HG03039 (cell line): ENCODE data around the gene MCTP1.

Experiments
- ATAC-seq: cut with Tn5 transposase; IDR thresholded peaks from one replicate; pipeline ENCODE4 v1.9.1; 2021; ENCODE audit warnings: mild to moderate bottlenecking, moderate library complexity; ENCODE audit not compliant: unreplicated experiment

The MCTP1 gene

DNA sequence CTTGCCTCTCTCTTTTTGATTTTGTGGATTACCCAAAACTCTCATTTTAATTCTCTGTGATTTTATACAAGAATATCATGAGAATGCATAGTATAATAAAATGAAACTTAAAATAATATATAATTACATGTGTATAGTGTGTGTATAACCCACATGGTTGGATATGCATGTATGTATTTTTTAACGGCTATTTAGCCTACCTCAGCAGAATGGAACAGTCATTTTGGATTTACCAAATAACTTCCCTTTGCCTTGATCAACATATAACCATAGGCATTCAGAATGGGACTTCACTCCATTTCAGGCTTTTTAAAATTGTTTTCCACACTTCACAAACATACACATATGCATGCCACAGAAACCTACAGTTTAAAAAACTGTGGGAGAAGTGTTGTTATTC is 505.2 kb downstream of the MCTP1 start:
- ATAC-seq: no peak

- ATAC-seq: no peak
Observed at GRCh38 chr5:94778732-94779131, 506.2 kb downstream of the MCTP1 start.

- ATAC-seq: no peak
Observed at GRCh38 chr5:94778299-94778698, 506.6 kb downstream of the MCTP1 start.

- ATAC-seq: no peak
Observed at GRCh38 chr5:94777056-94777880, 507.6 kb downstream of the MCTP1 start.

GRCh38 chr5:94776167-94776566 is 508.7 kb downstream of the MCTP1 start:
- ATAC-seq: no peak

- no peak for ATAC-seq
Observed at GRCh38 chr5:94775088-94775487, 509.8 kb downstream of the MCTP1 start.

- no peak for ATAC-seq
Observed at GRCh38 chr5:94771742-94772141, 513.2 kb downstream of the MCTP1 start.

DNA sequence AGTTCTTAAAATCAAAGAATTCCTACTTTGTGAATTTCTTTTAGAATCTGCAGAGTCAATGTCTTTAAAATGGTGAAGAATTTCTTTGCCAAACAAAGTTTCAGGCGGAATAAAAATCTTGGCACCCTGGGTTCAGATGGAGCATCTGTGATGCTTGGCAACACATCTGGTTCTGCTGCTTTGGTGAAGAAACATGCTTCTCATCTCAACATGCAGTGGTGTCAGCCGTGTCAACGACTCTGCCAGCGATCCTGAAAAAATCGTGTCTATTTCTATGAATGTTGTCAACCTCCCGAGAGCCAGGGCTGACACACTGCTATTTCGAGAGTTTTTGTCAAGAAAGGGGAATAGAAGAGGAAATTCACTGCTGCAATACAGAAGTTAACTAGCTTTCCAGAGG is 514.9 kb downstream of the MCTP1 start:
- ATAC-seq: no peak

DNA sequence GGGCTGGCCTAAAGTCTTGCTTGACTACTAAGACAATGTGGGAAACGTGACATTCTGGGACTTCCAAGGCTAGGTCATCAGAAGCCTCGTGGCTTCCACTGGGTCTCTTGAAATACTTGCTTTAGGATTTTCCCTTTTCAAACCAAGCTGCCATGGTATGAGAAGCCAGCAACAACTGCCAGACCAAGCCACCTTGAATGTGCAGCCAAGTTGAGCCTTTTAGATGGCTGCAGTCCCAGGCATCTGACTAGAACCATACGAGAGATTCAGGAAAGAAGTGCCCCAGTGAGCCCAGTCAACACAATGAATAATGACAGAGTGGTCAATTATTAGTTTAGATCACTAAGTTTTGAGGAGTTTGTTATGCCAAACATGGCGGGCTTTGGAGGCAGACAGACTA is 523.1 kb downstream of the MCTP1 start:
- ATAC-seq: no peak

- ATAC-seq: no peak
Observed at GRCh38 chr5:94761055-94761454, 523.8 kb downstream of the MCTP1 start.

DNA sequence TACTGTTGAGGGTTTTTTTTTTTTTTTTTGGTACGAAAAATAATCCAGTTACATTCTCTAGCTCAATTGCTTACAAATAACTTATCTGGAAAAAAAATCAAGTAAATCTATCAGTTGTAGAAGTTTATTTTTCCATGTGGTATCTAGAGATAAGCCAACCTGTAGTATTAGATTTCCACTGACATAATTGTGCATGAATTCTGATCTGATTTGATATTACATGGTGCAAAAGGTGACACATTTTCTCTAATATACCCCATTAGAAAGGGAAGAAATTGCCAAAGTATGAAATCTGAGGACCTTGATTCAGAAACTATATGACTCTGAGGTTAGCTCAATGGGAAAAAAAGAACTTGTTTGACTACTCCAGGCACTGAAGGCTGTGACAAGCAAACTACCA is 524.9 kb downstream of the MCTP1 start:
- ATAC-seq: no peak

- ATAC-seq: no peak
Observed at GRCh38 chr5:94759022-94759421, 525.9 kb downstream of the MCTP1 start.

- ATAC-seq: no peak
Observed at GRCh38 chr5:94754824-94755223, 530.1 kb downstream of the MCTP1 start.

DNA sequence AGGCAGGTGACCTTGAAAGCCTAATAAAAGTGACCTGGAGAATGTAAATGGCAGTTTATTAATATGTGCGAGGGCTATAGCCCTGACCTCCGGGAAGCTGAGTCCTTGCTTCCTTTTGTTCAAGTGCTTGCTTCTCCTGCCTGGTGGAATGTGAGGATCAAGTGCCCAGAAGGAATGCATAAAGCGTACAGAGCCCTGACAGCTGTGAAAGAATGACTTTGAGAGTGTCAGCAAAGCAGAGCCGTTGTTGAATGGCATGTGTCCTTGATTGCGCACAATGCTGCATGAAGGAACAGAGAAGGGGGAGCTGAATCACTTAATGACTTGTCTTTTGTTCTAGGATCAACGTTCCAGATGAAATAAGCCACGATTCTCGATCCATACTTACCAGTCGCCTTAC is 533.4 kb downstream of the MCTP1 start:
- no peak for ATAC-seq

DNA sequence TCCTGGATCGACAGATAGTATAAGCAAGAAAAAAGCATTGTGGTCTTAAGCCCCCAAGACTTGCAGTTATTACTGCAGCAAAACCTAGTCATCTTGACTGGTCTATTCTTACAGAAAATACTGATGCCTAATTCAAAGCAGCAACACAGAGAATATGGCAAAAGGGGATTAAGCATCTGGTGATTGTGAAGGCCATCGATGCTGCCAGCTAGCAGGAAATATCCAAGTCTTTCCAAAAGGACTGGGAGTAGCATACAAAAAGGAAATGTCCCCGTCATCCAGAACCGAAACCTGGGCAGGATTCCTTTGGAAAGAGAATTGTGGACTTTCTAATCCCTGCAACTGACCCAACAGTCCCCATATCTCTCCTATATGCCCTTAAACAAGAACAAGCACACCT is 534.2 kb downstream of the MCTP1 start:
- no peak for ATAC-seq

- ATAC-seq: no peak
Observed at GRCh38 chr5:94749042-94749441, 535.9 kb downstream of the MCTP1 start.

GRCh38 chr5:94748212-94748611 is 536.7 kb downstream of the MCTP1 start:
- ATAC-seq: no peak

DNA sequence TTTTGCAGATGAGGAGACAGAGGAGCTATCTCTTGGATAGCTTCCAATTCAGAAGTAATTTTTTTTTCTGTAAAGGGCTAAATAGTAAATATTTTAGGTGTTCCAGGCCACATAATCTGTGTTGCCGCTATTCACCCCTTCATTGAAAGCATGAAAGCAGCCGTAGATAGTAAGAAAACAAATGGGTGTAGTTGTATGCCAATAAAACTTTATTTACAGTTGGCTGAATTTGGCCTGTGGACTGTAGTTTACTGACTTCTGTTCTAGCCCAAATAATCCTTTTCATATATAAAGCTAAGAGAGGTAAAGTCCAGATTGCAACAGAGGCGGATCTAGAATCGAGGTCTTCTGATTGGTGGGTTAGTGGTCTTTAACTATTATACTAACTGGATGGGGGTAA is 537.5 kb downstream of the MCTP1 start:
- no peak for ATAC-seq

- peak; percentile 41 for ATAC-seq
Observed at GRCh38 chr5:94746731-94747124, 538.2 kb downstream of the MCTP1 start.

DNA sequence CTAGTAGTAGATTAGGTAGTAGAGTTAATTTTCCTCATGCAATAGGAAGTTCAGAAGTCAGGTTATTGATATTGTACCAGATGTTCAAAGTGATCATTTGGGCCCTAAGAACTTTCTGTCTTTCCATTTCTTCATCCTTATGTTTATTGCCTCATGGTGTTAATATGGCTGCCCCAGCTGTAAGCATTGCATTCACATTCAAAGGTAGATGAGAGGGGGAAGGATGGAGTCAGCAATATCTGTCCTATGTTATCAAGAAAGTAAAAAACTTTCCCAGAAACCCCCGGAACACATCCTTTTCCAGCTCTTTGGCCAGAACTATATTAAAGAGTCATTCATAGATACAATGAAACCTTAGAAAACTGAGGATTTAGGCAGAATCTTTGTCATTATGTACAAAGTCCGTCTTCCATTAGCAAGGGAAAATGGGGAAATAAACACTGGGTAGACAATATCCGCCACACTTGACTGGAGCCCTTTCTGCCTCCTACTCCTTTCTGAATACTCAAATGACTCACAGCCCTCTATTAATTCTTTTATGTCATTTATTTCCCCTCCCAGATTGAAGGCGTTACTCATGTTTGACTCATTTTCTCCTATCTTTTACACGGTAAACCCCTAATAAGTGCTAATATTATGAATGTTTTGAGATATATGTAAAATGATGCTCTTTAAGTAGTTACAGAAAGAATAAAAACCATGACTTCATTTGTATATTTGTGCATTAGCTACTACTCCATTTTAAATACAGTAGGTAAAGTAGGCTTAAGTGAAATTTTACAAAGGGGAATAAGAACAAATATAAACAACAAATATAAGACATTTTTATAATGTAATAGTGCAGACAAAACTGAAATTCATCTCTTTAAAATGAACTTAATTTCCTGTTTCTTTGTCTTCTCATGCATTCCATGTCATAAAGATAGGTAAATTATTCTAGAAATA is 538.8 kb downstream of the MCTP1 start:
- ATAC-seq: peak; percentile 80

DNA sequence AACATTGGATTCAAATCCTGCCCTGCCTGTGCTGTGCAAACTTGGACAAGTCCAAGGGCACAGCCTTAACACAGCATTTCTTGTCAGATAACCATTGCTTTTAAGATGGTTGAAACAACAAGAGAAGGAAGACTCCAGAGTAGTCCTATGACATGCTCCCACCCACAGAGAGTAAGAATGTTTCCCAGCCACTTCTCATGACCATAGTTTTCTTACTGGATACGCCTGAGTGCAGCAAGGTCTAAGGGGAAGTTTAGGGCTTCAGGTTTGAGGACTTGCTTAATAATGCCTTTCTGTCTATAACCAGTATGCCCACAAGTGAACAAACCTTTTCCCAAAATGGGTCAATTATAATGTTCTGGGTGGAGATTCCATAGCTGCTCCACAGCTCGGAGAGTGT is 540.0 kb downstream of the MCTP1 start:
- ATAC-seq: peak; percentile 41

DNA sequence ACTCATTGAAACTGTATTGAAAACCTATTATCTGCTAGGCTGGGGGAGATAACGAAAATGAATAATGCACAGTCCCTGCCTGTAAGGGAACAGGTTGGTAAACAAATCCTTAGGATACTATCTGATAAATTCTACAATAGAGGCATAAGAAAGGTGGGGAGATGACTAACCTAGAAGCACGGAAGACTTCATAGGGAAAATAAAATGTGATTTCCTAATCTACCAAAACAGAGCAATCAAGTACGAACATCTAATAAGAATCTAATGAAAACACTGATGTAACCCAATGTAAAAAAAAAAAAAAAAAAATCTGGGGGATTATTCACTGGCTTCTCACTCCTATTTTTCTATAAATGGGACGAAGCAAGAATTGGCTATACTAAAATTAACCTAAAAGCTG is 542.0 kb downstream of the MCTP1 start:
- ATAC-seq: no peak
